HUDEP-2 (cell line): ENCODE data around the gene CTNNA2.
A peak's percentile ranks its signal among the peaks of the same experiment; 100 is the strongest.
"Not testable (repeated sequence)": the region's sequence is repeated elsewhere in the genome, so short reads cannot be mapped to it uniquely, and the experiment has no call there.

Experiments
- DNase-seq, 76 experiments: peaks; one replicate each; lab custom pipeline; 2025; ENCODE audit not compliant: unreplicated experiment in 76 of 76; lab: John Stamatoyannopoulos, UW

The CTNNA2 gene

DNA sequence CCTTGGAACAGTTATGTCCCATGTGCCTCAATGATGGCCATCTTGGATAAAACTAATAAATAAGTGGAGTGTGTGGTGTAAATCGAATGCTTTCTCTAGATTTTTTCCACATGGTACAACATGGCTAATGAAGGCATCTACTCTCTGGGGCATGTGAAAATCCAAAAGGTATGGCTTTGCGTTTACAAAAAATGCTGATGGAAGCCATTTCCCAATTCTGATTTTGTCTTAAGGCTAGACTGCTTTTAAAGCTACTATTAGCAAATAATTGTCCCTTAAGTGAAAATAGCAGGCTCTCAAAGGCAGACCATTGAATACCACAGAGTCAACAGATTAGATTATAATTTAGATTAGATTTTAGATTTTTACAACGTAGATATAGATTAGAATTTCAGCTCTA is 608.0 kb downstream of the CTNNA2 start:
- no peak for DNase-seq

DNA sequence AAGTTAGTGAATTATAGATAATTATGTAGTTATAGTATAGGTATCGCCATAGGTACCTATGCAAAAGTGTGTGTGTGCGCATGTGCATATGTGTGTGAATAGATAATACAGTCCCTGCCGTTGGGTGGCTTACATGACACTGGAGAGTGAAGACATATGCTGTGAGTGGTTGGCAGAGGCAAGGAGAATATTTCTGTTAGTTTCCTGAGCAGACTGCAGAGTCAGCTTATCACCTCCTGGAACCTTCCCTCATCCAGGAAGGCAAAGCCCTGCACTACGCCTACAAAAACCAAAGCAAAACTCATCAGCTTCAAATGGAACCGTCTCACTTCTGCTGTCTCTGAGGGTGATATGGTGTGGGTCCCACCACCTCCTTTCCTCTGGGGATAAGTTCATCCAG is 609.8 kb downstream of the CTNNA2 start:
- DNase-seq = no peak

DNA sequence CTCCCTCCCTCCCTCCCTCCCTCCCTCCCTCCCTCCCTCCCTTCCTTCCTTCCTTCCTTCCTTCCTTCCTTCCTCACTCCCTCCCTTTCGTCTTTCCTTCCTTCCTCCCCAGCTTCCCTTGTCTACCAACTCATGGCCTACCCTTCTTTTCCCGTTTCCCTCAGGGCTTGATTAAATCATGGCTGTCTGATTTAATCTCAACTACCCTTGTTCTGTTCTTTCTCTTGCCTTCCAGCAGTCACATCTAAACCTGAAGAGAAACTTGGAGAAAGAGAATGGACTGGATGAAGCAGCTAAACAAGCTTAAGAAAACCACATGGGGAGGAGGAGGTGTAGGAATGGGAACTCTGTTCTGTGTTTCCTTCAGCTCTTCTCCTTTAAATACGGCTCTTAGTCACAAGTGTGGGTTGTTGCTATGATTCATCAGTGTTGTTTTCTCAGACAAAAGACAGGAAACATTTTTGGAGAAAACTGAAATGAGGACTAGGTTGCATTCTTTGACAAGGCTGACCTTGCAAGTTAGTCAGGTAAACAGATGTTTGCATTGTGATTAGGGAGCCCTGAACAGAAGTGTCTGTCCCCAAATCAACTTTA is 613.8 kb downstream of the CTNNA2 start:
- DNase-seq = no peak

DNA sequence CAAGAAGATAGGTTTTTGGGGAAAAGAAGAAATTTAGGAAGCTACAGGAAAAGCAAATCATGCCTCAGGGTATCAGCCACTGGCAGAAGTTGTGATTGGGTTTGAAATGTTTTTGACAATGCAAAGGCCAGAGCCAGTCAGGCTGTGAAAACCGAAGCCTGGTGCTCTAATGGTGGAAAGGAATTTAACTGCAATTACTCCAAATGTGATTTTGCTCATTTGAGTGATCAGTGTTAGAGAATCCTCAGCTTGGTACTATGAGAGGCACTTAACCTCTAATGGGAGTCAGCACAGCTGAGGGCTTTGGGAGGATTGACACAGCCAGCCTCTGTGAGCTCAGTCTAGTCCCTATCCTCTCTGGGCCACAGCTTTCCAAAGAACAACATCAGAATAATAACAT is 615.2 kb downstream of the CTNNA2 start:
- no peak for DNase-seq

DNA sequence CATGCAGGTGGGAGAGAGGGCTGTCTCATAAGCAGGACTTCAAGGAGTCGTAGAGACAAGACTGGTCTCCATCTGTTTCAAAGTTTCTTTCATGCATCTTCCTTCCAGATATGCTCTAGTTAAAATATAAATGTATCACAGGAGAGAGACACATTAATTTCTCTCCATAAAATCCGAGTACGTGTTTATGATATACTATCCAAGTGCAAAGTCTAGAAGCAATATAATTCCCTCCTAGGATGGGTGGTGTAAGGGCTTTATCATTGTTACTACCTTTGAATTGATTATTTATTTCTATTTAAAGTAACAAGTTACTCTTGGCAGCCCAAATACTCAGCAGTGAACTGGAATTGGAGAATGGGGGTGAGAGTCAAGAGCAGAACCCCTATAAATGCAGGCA is 619.4 kb downstream of the CTNNA2 start:
- DNase-seq = no peak

DNA sequence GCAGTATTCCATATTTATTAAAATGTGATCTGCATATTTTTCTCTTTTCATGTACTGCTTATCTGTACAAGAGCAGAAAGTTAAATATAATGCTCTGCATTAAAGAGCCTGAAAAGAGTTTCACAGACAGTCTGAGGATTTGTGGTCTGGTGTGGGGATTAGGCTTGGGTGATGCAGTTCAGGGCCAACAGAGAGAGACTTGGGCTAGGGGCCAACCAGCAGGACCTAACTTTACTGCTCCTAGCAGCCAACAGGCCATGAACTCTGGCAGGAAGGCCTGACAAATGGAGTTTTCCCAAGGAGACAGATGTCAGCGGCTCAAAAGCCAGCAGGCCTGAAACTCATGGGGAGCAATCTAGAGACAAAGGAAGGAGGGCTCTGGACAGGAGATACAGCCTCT is 622.1 kb downstream of the CTNNA2 start:
- DNase-seq = no peak

DNA sequence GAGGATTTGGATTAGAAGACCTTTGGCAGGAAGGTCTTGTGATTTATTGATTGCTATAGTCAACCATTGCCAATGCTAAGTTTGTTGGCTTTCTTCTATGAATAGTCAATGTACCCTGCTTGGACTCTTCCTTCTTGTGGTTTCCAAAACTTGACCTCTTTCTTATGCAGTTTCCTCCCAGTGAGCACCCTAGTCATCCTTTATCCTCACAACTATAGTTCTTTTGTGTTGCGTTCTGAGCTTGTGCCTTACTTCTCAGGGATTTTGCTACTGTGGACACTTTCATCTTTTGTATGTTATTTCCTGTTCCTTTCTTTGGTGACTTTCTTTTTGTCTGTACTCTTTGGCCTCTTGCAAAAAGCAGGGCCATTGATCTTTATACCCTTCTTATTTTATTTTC is 623.5 kb downstream of the CTNNA2 start:
- no peak for DNase-seq

DNA sequence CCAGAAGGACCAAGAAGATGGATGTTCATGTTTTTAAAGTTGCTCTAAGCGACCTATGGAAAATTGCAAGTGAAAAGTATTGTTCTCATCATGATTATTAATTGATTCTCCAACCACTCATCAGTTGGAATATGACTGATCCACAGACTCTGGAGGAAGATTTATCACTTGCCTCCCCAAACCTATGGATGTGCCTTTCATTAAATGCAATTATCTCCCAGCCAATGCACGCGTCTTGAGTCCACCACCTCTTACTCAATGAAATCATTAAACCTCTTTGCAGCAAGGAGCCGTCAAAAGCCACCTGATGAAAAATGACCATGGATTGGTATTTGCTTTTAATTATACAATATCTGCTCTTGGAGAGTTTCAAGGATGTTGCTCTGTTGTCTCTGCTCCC is 626.1 kb downstream of the CTNNA2 start:
- no peak for DNase-seq

DNA sequence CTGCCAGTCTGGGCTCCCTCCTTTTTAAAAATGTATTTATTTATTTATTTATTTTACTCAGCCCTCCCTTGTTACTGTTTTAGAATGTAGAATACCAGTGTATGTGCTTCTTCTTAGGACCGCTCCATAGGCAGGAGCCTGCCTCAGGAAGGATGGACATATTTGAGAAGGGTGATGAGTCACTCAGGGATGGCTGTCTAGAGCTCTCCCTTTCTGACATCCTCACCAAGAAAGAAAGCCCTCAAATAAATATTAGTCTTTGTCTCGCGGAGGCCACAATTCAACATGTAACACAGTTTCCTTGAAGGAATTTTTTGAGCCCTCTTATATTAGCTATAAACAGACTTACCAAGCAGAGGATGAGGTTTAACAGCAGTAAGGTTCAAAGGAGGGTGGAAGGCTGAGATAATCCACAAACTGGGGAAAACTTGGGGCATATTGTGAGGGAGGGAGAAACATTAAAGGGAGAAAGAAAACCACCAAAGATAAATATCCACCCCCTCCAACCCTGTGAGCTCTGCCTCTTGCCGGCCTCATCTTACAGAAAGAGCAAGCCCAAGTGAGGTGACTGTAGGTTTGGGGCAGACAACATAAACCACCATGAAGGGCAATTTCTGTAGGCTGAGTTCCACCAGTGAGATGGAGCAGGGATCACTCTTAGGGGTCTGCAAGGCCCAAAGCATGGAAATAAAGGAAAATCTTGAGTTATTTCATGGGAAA is 628.3 kb downstream of the CTNNA2 start:
- DNase-seq = no peak

DNA sequence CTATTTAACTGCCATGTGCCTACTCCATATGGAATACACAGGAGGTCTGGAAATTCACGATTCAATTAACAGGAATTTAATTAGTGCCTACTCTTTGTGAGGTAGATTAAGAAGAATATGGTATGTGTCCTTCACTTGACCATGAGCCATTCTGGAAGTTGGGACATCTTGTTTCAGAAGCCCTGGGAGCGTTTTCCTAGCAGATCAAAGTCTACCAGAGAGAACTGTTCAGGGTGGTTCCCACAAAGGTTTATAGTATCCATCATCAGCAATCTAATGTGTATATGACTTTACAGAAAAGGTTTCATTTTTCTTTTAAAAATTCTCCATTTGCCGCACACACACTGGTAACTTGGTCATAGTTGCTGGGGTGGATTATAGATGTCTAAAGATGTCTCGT is 632.6 kb downstream of the CTNNA2 start:
- no peak for DNase-seq

DNA sequence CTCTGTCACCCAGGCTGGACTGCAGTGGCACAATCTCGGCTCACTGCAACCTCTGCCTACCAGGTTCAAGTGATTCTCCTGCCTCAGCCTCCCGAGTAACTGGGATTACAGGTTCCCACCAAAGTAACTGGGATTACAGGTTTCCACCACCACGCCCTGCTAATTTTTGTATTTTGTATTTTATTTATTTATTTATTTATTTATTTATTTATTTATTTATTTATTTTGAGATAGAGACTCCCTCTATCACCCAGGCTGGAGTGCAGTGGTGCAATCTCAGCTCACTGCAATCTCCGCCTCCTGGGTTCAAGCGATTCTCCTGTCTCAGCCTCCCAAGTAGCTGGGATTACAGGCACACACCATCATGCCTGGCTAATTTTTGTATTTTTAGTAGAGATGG is 633.9 kb downstream of the CTNNA2 start:
- not testable (repeated sequence) for DNase-seq

DNA sequence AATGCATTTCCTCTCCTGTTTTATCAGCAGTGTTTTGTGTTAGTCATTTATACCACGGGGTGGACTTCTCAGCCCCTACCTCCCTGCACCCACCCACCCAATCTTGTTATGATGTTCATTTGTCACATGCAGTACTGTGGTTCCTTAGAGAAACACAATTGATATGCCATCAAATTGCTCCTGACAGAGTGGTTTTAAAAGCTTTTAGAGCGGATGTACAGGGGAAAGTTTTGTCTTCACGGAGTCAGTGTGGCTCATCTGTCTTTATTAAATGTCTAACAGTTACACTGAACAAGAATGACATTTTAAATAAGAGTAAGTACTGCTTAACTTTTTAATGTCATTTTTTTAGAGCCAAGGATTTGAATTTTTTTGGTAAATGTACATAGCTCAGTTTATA is 634.8 kb downstream of the CTNNA2 start:
- DNase-seq = no peak

DNA sequence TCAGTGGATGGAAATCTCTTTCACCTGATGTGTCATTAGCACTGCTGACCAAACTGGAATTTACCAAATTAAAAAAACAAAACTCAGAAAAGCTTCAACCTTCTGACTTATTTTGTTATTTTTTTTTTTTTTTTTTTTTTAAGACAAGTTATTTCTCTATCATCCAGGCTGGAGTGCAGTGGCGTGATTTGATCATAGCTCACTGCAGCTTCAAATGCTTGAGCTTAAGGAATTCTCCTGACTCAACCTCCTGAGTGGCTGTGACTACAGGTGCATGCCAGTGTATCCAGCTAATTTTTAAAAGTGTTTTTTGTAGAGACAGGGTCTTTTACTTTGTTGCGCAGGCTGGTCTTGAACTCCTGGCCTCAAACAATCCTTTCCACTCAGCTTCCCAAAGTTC is 636.1 kb downstream of the CTNNA2 start:
- no peak for DNase-seq

DNA sequence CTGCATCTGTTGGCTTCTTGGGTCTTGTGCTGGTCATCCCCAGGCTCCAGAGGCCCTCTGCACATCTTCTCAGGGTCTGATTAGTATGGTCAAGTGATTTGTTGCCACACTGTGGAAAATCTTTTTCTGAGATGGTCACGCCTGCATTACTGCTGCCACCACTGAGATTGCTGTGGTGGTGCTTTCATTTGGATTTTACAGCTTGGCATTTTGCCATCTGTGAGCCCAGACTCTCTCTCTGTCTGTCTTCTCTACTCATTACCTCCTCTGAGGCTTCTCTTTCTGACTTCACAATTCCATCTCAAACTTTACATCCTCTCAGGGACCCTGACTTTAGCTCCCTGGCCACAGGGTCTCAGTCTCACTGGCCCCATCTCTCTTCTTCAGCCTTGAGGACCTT is 637.1 kb downstream of the CTNNA2 start:
- no peak for DNase-seq

DNA sequence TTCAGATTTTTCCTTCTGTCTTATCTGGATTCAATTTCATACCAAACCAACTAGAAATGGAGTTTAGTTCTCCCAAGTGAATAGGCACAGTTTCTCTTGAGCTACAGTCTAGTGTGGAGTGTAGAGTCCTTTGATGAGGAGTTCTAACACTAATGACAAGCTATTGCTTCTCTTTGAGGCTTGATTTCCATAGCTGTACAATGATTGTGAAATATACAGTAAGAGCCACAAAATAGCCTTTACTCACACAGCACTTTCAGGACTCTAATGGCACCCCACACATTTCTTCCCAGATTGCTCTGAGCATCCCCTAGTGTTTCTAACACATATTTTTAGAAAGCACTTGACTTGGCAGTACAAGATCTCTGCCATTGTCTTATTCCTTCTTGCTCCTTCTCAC is 638.4 kb downstream of the CTNNA2 start:
- DNase-seq = no peak

DNA sequence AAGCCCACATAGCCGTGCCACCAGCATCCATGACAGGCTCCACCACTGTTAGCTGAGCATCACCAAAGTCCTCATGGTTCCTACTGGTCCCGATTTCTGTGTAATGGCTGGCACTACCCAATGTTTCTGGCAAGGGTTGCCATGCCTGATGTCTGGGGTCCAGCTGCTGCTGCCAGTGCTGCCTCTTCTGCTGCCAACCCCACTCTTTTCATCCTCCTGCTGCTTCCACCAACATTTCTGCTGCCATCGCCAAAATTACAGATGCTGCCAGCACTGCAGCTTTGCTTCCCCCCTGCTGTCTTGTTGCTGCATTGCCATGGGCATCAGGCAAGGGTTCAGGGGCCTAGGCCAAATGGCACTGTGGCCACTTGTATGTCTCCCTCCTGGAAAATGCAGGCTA is 638.8 kb downstream of the CTNNA2 start:
- DNase-seq = no peak

DNA sequence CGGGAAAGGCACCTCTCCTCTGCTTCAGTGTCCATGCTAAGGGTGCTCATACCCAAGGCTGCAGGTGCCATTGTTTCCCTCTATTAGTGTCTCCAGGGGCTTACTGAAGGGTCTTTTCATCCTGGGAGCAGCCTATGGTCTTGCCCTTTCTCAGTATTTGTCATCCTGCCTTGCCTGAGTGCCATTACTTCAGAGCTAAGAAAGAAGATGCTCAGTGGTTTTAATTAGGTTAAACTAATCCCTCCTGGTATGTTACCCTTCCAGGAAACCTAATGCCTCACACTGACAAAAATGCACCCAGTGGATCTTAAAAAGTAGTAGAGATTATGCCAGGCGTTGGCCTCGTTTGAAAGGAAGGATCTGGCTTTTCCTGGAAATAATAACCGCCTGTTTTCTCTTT is 640.3 kb downstream of the CTNNA2 start:
- DNase-seq = no peak

DNA sequence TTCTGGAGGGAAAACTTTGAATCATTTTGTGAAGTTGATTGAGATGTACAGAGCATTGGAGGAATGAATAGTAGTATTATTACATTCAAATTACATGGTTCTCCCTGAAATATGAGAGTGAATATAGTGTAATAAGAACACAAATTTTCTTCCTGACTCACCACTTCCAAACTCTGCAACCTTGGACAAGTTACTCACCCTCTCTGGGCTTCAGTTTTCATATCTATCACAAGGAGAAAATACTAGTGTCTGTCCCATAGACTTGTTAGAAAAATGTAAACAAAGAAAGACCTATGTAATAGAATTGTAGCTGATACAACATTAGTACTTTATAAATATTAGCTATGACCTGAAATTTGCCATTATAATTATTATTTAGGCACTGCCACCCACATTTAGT is 640.9 kb downstream of the CTNNA2 start:
- no peak for DNase-seq

DNA sequence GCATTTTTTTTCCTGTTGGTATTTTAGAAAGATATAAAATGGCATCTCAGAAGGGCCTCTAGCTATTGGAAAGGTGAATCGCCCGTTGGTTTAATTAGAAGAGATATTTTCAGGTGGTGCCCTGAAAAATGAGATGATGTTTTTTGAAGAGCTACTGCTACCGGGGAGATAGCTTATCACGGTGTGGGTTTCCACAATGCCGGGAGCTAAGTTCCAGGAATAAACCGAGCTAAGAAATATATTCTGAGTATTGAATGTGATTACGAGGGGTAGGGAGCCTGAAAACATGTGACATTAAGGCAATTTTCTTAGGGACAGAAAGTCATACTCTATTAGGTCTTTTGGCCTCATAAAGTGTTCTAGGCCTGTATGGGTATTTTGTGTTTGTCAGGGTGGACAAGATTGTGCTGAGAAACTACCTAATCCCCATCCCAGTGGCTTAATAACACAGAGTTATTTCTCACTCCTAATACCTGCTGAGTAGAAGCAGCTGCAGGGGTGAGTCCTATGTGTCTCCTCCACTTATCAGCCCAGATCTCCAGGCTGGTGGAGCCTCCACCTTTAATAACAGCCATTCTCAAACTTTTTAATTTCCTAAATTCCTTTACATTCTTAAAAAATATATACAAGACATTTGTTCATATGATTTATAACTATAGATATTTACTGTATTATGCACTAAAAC is 641.5 kb downstream of the CTNNA2 start:
- DNase-seq = peak in 18 of 76 experiments; percentile 2 to 57 (median 28)

DNA sequence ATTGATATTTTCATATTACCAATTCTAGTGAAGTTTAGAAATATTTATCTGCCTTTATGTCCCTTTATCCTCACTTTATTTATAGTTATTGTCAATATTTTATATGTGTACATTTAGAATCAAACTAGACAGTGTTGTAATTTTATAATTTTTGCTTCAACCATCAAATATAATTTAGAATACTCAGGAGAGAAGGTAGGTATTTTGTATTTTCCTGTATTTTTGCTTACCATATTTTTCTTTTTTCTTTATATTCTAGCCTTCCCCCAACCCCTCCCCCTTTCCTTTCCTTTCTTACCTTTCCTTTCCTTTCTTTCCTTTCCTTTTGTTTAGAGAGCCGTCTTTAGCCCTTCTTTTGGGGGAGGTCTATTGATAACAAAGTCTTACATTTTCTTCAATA is 651.5 kb downstream of the CTNNA2 start:
- DNase-seq = no peak

DNA sequence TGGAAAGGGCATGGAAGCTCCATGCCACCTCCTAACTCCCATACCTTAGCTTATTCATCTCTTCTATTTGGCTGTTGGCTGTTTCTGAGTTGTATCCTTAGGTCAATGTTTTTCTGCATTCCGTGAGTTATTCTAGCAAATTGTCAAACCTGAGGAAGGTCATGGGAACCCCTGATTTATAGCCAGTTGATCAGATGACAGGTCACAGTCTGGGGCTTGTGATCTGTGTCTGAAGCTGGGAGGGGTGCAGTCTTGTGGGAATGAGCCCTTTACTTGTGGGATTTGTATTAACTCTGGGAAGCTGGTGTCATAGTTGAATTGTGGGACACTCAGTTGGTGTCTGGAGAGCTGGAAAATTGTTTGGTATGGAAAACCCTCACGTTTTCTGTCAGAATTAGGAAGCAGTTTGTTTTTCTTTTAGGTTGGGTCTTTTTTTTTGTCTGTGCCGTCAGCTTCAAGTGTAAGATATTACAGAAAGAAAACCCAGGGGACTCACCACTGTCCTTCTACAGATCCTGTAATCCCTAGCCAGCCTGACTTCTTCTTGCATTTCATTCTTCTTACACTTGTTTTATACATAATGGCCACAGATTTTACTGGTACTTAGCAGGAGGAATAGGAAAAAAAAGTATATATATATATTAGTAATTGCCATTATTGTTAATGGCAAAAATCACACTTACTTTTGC is 653.8 kb downstream of the CTNNA2 start:
- no peak for DNase-seq
